IMR-90 (cell line): Measurements from ENCODE around the gene PARVB. TPM values are rescaled to one million over a fixed set of nuclear protein-coding genes. Genes with fewer than 3 reads are reported as not detected.

Experiments used
- ATAC-seq: fragments of 200-7000 bp; cut with Tn5 transposase; 2 replicates; pipeline ENCODE4 v1.9.1; 2020; ENCODE audit warnings: low read depth, mild to moderate bottlenecking, moderate library complexity
- BruUV-seq: library from RNA; stranded (reverse); fragments of 400-500 nt; replicated peaks from 2 replicates; lab custom pipeline; 2021; lab: Mats Ljungman, UMichigan
- CTCF ChIA-PET: fragments of 300-600 bp; formaldehyde crosslinking; extraction: SDS; loops from one replicate; lab custom pipeline; 2021; ENCODE audit warnings: antibody characterized with exemption; lab: Yijun Ruan, JAX
- POLR2A ChIA-PET: fragments of 300-600 bp; sonication (Branson Sonifier 250); formaldehyde crosslinking; loops from one replicate; lab custom pipeline; 2022; ENCODE audit warnings: antibody characterized with exemption; ENCODE audit not compliant: unreplicated experiment; lab: Charles Lee
- DNase-seq: peaks from one replicate; pipeline ENCODE4 v3.0.0; 2013
- H2AFZ ChIP-seq: replicated peaks from 2 replicates; pipeline ENCODE3; 2013; ENCODE audit warnings: low read length, mild to moderate bottlenecking; ENCODE audit not compliant: poor library complexity
- H2AK5ac ChIP-seq: 2 replicates; pipeline ENCODE4 v1.6.1; 2013; ENCODE audit warnings: low read depth, low read length, inconsistent platforms
- H2AK9ac ChIP-seq: replicated peaks from 2 replicates; pipeline ENCODE3; 2013; ENCODE audit warnings: mild to moderate bottlenecking, low read depth, low read length, moderate library complexity; ENCODE audit not compliant: poor library complexity
- H2BK120ac ChIP-seq: 2 replicates; pipeline ENCODE4 v1.6.1; 2013; ENCODE audit warnings: low read depth, low read length, inconsistent platforms
- H2BK15ac ChIP-seq: 3 replicates; pipeline ENCODE4 v1.6.1; 2013; ENCODE audit warnings: low read depth, low read length, inconsistent platforms
- H2BK20ac ChIP-seq: 2 replicates; pipeline ENCODE4 v1.6.1; 2013; ENCODE audit warnings: low read depth, mild to moderate bottlenecking, inconsistent platforms, low read length, moderate library complexity
- H2BK5ac ChIP-seq: 2 replicates; pipeline ENCODE4 v1.6.1; 2013; ENCODE audit warnings: mild to moderate bottlenecking, low read depth, low read length, inconsistent platforms; ENCODE audit not compliant: poor library complexity, severe bottlenecking
- H3K14ac ChIP-seq: replicated peaks from 2 replicates; pipeline ENCODE4 v1.6.1; 2013; ENCODE audit warnings: low read depth, low read length, inconsistent platforms
- H3K18ac ChIP-seq: 2 replicates; pipeline ENCODE4 v1.6.1; 2013; ENCODE audit warnings: low read depth, low read length, control low read depth
- H3K23ac ChIP-seq: 2 replicates; pipeline ENCODE4 v1.6.1; 2013; ENCODE audit warnings: low read depth, low read length, inconsistent platforms
- H3K27ac ChIP-seq: 2 replicates; pipeline ENCODE4 v1.5.1; 2013; ENCODE audit warnings: mild to moderate bottlenecking, control low read depth, low read length; ENCODE audit not compliant: insufficient read depth
- H3K27me3 ChIP-seq: 2 replicates; pipeline ENCODE4 v1.6.1; 2013; ENCODE audit warnings: low read length; ENCODE audit not compliant: control insufficient read depth, insufficient read depth
- H3K36me3 ChIP-seq: 2 replicates; pipeline ENCODE4 v1.6.1; 2013; ENCODE audit warnings: low read length, mixed read lengths; ENCODE audit not compliant: control insufficient read depth, insufficient read depth
- H3K4ac ChIP-seq: 2 replicates; pipeline ENCODE4 v1.6.1; 2013; ENCODE audit warnings: low read depth, low read length, inconsistent platforms
- H3K4me1 ChIP-seq: 2 replicates; pipeline ENCODE4 v1.6.1; 2013; ENCODE audit warnings: low read length, mixed read lengths; ENCODE audit not compliant: control insufficient read depth, insufficient read depth
- H3K4me2 ChIP-seq: 2 replicates; pipeline ENCODE4 v1.6.1; 2013; ENCODE audit warnings: low read depth, mild to moderate bottlenecking, control low read depth, low read length, moderate library complexity
- H3K4me3 ChIP-seq: 2 replicates; pipeline ENCODE4 v1.5.1; 2013; ENCODE audit warnings: low read depth, mild to moderate bottlenecking, control low read depth, low read length, moderate library complexity; ENCODE audit not compliant: insufficient read depth
- H3K56ac ChIP-seq: 2 replicates; pipeline ENCODE4 v1.6.1; 2013; ENCODE audit warnings: low read length, inconsistent platforms; ENCODE audit not compliant: insufficient read depth; ENCODE audit errors: extremely low read depth
- H3K79me1 ChIP-seq, 2 experiments: 2 replicates each; pipeline ENCODE4 v1.6.1; 2013; ENCODE audit warnings: low read length in 2 of 2, inconsistent platforms in 1 of 2, low read depth in 1 of 2
- H3K9ac ChIP-seq: 2 replicates; pipeline ENCODE4 v1.6.1; 2013; ENCODE audit warnings: low read depth, low read length, control low read depth
- H3K9me1 ChIP-seq: 2 replicates; pipeline ENCODE4 v1.6.1; 2013; ENCODE audit warnings: low read length, inconsistent platforms; ENCODE audit not compliant: insufficient read depth
- H3K9me3 ChIP-seq: 2 replicates; pipeline ENCODE4 v1.6.1; 2013; ENCODE audit warnings: low read length; ENCODE audit not compliant: control insufficient read depth, insufficient read depth
- H4K20me1 ChIP-seq: 2 replicates; pipeline ENCODE4 v1.6.1; 2013; ENCODE audit warnings: low read length, inconsistent platforms; ENCODE audit not compliant: insufficient read depth
- H4K5ac ChIP-seq: 2 replicates; pipeline ENCODE4 v1.6.1; 2013; ENCODE audit warnings: mild to moderate bottlenecking, low read depth, low read length, control low read depth
- H4K8ac ChIP-seq, 2 experiments: 2 replicates each; pipeline ENCODE4 v1.6.1; 2013; ENCODE audit warnings: low read depth in 2 of 2, low read length in 2 of 2, control low read depth in 1 of 2, inconsistent platforms in 1 of 2
- H4K91ac ChIP-seq: 2 replicates; pipeline ENCODE4 v1.6.1; 2013; ENCODE audit warnings: low read depth, low read length, inconsistent platforms; ENCODE audit not compliant: insufficient read depth
- BHLHE40 ChIP-seq: fragments of 150-350 bp; IDR thresholded peaks from 2 replicates; pipeline ENCODE4 v1.6.1; 2016; ENCODE audit warnings: mild to moderate bottlenecking, low read depth, low read length
- ELK1 ChIP-seq: fragments of 150-350 bp; IDR thresholded peaks from 2 replicates; pipeline ENCODE4 v1.6.1; 2016; ENCODE audit warnings: low read depth, mild to moderate bottlenecking, low read length, moderate library complexity, borderline replicate concordance
- FOS ChIP-seq: fragments of 150-350 bp; IDR thresholded peaks from 2 replicates; pipeline ENCODE4 v1.6.1; 2016; ENCODE audit warnings: low read depth, low read length
- MAFK ChIP-seq: IDR thresholded peaks from 2 replicates; pipeline ENCODE4 v1.6.1; 2012; ENCODE audit warnings: low read depth, low read length, improper control_type of control experiment
- MAZ ChIP-seq: IDR thresholded peaks from 2 replicates; pipeline ENCODE4 v1.6.1; 2012; ENCODE audit warnings: low read depth, mild to moderate bottlenecking, low read length, improper control_type of control experiment, moderate library complexity, borderline replicate concordance
- RAD21 ChIP-seq: IDR thresholded peaks from 2 replicates; pipeline ENCODE4 v1.6.1; 2012; ENCODE audit warnings: low read length, improper control_type of control experiment
- RCOR1 ChIP-seq: IDR thresholded peaks from 2 replicates; pipeline ENCODE4 v1.6.1; 2012; ENCODE audit warnings: mild to moderate bottlenecking, low read length, improper control_type of control experiment; ENCODE audit not compliant: insufficient replicate concordance
- RFX5 ChIP-seq: IDR thresholded peaks from 2 replicates; pipeline ENCODE4 v1.8.0; 2012; ENCODE audit warnings: low read depth, mild to moderate bottlenecking, low read length, moderate library complexity
- SMC3 ChIP-seq: fragments of 150-350 bp; IDR thresholded peaks from 2 replicates; pipeline ENCODE4 v1.6.1; 2016; ENCODE audit warnings: low read depth, mild to moderate bottlenecking, antibody characterized with exemption, low read length, moderate library complexity
- WGBS, 2 experiments: methylation state at CpG; one replicate each; pipeline versions ENCODE4 v1.1.5 to v1.1.7; 2013; ENCODE audit warnings: missing lambda C conversion rate in 2 of 2; ENCODE audit not compliant: insufficient read length in 1 of 2; ENCODE audit errors: extremely low coverage in 2 of 2; 5-methylcytosine and 5-hydroxymethylcytosine counted together
- dilution Hi-C: fragments of 300-500 bp; cut with HindIII; formaldehyde crosslinking; loops from one replicate; pipeline ENCODE4 v1.14.3; 2018; ENCODE audit warnings: low sequenced_read_pairs; ENCODE audit not compliant: unreplicated experiment
- in situ Hi-C: fragments of 300-500 bp; cut with MboI; formaldehyde crosslinking; loops from 3 replicates; pipeline ENCODE4 v1.14.3; 2019; ENCODE audit warnings: low sequenced_read_pairs, inconsistent platforms, mixed read lengths
- intact Hi-C: fragments of 100-400 bp; cut with micrococcal nuclease; formaldehyde crosslinking; loops from 2 replicates; pipeline ENCODE4 v1.10.0; 2022
- polyA plus RNA-seq, 3 experiments: library from polyadenylated mRNA; depleted of rRNA; stranded (reverse); fragments of >200 nt; gene quantifications; 2 replicates each; pipeline ENCODE4 v1.2.3, GENCODE V29; 2012; ENCODE audit warnings: low replicate concordance in 1 of 3
- total RNA-seq: library from RNA; depleted of rRNA; stranded (reverse); fragments of >200 nt; gene quantifications from 2 replicates; pipeline ENCODE4 v1.2.3, GENCODE V29; 2012
- TF ChIP-seq, protein P1 (sequence below): conservative IDR thresholded peaks from 2 replicates; pipeline ENCODE4 v1.5.1; 2012; ENCODE audit warnings: mild to moderate bottlenecking, low read depth, low read length, improper control_type of control experiment

The PARVB gene
- total and polyA plus RNA-seq, 2 of the 4 experiments (the other 2 are of a cell fraction), result 44.3 to 53.9 TPM

DNA sequence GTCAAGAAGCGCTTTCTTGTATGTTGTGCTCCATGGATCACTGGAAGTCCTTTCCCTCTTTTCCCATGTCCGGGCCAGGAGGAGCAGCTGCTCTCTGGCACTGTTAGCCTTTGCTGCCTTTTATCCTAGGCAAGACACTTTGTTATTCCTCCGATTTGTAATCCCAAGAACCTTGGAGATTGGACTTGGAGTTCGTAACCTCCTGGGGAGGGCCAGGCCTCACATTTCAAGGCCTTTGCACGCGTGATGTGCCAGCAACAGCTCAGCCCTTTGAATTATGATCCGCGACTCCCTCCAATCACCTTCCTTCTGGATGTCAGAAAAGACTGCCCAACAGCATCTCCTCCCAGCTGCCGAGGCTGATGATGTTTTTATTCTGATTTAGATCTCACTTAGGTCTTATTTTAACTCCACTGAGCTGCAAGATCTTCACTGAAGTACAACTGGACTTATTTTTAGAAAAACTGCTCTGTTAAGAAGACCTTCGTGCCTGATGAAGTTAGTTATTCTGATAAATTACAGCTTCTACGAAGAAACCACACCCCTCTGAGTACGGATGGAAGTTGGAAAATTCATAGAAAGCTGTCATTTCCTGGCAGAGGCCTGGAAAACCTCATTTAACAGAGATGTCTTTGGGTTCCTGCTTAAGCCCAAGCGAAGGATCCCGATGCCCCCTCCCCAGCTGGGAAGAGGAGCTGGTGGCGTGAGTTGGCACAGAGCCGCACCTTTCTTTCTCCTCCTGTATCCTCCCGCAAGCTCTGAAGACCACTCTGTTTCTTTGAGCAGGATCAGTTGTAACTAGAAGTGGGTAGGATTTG, 62.4 kb downstream of the PARVB start (continued):
- TF ChIP-seq MAZ (no peak), RFX5 (no peak), MAFK (no peak)

- H2AK9ac ChIP-seq, result no peak overlapping the region
- POLR2A ChIA-PET, result interaction anchor here (0.5 kb wide), 1 partner anchor 162 kb away, joined by 8 read pairs; no protein-coding TSS in a partner anchor
- H3K18ac ChIP-seq, result no peak overlapping the region; the same call in 1 of the 2 replicates
- no peak overlapping the region for H4K5ac ChIP-seq
- in situ Hi-C loops, result loop anchor here (5.0 kb wide), 1 partner anchor 535 kb away; no protein-coding TSS in a partner anchor
- no peak for TF ChIP-seq RCOR1
- no peak for TF ChIP-seq BHLHE40
- no peak for TF ChIP-seq SMC3
- no peak for TF ChIP-seq ELK1
- no peak for TF ChIP-seq FOS
- no peak for TF ChIP-seq RAD21
- TF ChIP-seq, protein P1, sequence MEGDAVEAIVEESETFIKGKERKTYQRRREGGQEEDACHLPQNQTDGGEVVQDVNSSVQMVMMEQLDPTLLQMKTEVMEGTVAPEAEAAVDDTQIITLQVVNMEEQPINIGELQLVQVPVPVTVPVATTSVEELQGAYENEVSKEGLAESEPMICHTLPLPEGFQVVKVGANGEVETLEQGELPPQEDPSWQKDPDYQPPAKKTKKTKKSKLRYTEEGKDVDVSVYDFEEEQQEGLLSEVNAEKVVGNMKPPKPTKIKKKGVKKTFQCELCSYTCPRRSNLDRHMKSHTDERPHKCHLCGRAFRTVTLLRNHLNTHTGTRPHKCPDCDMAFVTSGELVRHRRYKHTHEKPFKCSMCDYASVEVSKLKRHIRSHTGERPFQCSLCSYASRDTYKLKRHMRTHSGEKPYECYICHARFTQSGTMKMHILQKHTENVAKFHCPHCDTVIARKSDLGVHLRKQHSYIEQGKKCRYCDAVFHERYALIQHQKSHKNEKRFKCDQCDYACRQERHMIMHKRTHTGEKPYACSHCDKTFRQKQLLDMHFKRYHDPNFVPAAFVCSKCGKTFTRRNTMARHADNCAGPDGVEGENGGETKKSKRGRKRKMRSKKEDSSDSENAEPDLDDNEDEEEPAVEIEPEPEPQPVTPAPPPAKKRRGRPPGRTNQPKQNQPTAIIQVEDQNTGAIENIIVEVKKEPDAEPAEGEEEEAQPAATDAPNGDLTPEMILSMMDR, result no peak
- H3K4me2 ChIP-seq, result no peak overlapping the region
- H3K9me3 ChIP-seq, result peaks cover 4% of the 10 kb centered on the region; the same call in 1 of the 2 replicates
- H4K20me1 ChIP-seq, result no peaks in the 10 kb centered on the region; the same call in none of the 2 replicates
- intact Hi-C loops, result no loop called here
- H3K23ac ChIP-seq, result no peak overlapping the region
- no peak overlapping the region for H2AK5ac ChIP-seq
- no peaks in the 10 kb centered on the region for H3K36me3 ChIP-seq
- H3K9ac ChIP-seq, result no peak overlapping the region
- no peak overlapping the region for H4K8ac ChIP-seq
- H2BK20ac ChIP-seq, result no peak overlapping the region
- H3K4me3 ChIP-seq, result no peak overlapping the region
- ATAC-seq (no peak), DNase-seq (no peak)
- dilution Hi-C loops, result no loop called here
- H2BK5ac ChIP-seq, result no peak overlapping the region
- no peak overlapping the region for H3K27ac ChIP-seq
- 67% methylated on average over 1 of the region's 4 CpGs; no CpG with 5 or more reads in 1 of the 2 experiments for WGBS, 2 experiments
- H3K4ac ChIP-seq, result no peak overlapping the region
- no peak overlapping the region for H4K91ac ChIP-seq
- no peak overlapping the region for H2AFZ ChIP-seq
- no peak overlapping the region for H2BK120ac ChIP-seq
- no peaks in the 10 kb centered on the region for H3K27me3 ChIP-seq
- BruUV-seq, result no TSS peak
- no peak overlapping the region for H2BK15ac ChIP-seq
- H3K14ac ChIP-seq, result no peak overlapping the region
- CTCF ChIA-PET, result interaction anchor here (0.5 to 4.6 kb wide), 3 partner anchors 9 to 539 kb away, joined by 3 to 26 read pairs (median 4); no protein-coding TSS in a partner anchor
- 0 out of 2 replicates have a peak, but pooled peaks cover 5% of the 10 kb centered on the region for H3K9me1 ChIP-seq
- H3K79me1 ChIP-seq, result peaks cover 4 to 9% of the 10 kb centered on the region in 2 experiments; a peak in 2 of 4 replicates
- H3K56ac ChIP-seq, result no peak overlapping the region
- peaks cover 10% of the 10 kb centered on the region; the same call in 1 of the 2 replicates for H3K4me1 ChIP-seq
Measured at GRCh38 chr22:44087089-44087430, 63.0 kb downstream of the PARVB start.
